ENCODE data around the gene PAK6. TPM values are rescaled to one million over a fixed set of nuclear protein-coding genes. Genes with fewer than 3 reads are reported as not detected.

PAK6 gene
- total RNA-seq, 1 experiment from 2014 or later, result 0.84 TPM

DNA sequence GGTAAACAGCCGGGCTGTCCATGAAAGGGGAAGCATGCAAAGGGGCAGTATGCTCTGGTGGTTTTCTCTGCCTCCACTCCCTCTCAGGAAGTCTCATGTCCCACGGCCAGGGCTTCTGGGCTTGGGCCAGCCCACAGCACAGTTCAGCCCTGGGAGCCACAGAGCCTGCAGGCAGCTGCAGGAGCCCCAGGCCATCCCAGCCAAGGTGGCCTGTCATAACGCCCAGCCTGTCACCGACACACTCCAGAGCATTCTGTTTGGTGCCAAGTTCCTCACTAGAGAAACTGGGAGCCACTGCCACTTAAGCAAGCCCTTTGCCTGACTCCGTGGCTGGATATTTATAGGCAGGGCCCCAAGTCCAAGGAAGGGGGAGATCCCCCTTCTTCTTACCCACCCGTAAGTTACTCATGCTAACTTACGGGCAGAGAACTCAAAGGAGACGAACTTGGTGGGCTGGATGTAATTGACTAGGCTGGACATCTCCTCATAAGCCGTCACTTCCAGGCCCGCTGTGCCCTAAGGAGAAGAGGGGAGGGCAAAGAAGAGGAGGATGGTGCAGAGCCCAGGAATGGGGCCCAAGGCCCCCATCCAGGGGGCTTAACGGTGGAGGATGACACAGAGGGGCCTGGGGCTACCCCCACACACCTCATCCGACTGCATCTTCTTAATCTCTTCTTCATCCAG lies 57.2 kb downstream of the PAK6 start:
- BruUV-seq (replicated peaks), result no TSS peak
- POLR2A ChIA-PET (ENCODE audit: low non-redundant PET), result no interaction called here
- no peak overlapping the region for H3K27ac ChIP-seq (ENCODE audit: low read depth, low read length, poor library complexity, severe bottlenecking)
- no peak for DNase-seq (ENCODE audit: low spot score)
- H3K9me3 ChIP-seq (ENCODE audit: low read depth, low read length, poor library complexity, severe bottlenecking), result no peaks in the 10 kb centered on the region
- CTCF ChIA-PET, result no interaction called here
- H3K36me3 ChIP-seq (ENCODE audit: insufficient read depth, low read length, poor library complexity, severe bottlenecking), result no peaks in the 10 kb centered on the region
- no peaks in the 10 kb centered on the region for H3K27me3 ChIP-seq (replicated peaks; ENCODE audit: insufficient read depth, low read depth, low read length, poor library complexity)
- H3K4me3 ChIP-seq (ENCODE audit: low read depth, low read length, poor library complexity, severe bottlenecking), result no peak overlapping the region
- intact Hi-C loops (cut with micrococcal nuclease; ENCODE audit: unreplicated experiment), result no loop called here
- H3K4me1 ChIP-seq (ENCODE audit: insufficient read depth, low read length, poor library complexity, severe bottlenecking), result peaks cover 8% of the 10 kb centered on the region
- no peak for TF ChIP-seq EZH2 (IDR thresholded peaks at IDR 0.05; ENCODE audit: borderline replicate concordance, low read depth, low read length, poor library complexity, severe bottlenecking)
- TF ChIP-seq, protein P1, sequence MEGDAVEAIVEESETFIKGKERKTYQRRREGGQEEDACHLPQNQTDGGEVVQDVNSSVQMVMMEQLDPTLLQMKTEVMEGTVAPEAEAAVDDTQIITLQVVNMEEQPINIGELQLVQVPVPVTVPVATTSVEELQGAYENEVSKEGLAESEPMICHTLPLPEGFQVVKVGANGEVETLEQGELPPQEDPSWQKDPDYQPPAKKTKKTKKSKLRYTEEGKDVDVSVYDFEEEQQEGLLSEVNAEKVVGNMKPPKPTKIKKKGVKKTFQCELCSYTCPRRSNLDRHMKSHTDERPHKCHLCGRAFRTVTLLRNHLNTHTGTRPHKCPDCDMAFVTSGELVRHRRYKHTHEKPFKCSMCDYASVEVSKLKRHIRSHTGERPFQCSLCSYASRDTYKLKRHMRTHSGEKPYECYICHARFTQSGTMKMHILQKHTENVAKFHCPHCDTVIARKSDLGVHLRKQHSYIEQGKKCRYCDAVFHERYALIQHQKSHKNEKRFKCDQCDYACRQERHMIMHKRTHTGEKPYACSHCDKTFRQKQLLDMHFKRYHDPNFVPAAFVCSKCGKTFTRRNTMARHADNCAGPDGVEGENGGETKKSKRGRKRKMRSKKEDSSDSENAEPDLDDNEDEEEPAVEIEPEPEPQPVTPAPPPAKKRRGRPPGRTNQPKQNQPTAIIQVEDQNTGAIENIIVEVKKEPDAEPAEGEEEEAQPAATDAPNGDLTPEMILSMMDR (conservative IDR thresholded peaks at IDR 0.05; ENCODE audit: low read depth, low read length), result no peak

DNA sequence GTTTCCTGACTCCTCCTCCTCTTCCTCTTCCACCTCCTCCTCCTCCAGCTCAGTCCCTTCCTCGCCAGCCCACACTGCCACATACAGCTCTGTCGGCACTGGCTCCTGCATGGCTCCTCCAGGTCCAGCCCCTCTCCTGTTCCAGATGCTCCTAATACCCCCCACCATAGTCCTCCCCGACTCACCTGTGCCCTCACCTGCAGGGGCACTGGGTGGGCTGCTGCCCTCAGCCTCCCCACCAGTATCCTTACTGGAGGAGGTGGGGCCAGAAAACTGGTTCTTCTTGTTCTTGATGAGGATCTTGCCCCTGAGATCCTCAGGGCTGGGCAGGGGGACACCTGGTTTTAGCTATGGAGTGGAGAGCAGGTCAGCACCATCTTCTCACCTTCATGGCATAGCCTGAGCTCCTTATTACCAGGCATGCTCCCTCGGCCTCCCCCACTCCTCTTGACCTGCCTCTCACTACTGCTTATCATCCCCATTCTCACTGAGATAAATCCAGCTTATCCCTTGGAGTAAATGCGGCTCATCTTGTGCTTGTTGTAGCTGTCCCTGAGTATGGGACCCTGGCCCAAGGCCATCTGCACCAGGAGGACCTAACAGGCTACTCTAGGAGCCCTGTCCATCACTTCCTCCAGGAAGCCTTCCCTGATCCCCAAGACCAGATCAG lies 57.8 kb downstream of the PAK6 start:
- TF ChIP-seq EZH2 (IDR thresholded peaks at IDR 0.05; ENCODE audit: borderline replicate concordance, low read depth, low read length, poor library complexity, severe bottlenecking), result no peak
- TF ChIP-seq, protein P1 (conservative IDR thresholded peaks at IDR 0.05; ENCODE audit: low read depth, low read length), result no peak
- H3K36me3 ChIP-seq (ENCODE audit: insufficient read depth, low read length, poor library complexity, severe bottlenecking), result no peaks in the 10 kb centered on the region
- no peak for DNase-seq (ENCODE audit: low spot score)
- CTCF ChIA-PET, result no interaction called here
- no TSS peak for BruUV-seq (replicated peaks)
- H3K27me3 ChIP-seq (replicated peaks; ENCODE audit: insufficient read depth, low read depth, low read length, poor library complexity), result no peaks in the 10 kb centered on the region
- no peaks in the 10 kb centered on the region for H3K9me3 ChIP-seq (ENCODE audit: low read depth, low read length, poor library complexity, severe bottlenecking)
- H3K4me3 ChIP-seq (ENCODE audit: low read depth, low read length, poor library complexity, severe bottlenecking), result no peak overlapping the region
- no peak overlapping the region for H3K27ac ChIP-seq (ENCODE audit: low read depth, low read length, poor library complexity, severe bottlenecking)
- POLR2A ChIA-PET (ENCODE audit: low non-redundant PET), result no interaction called here
- intact Hi-C loops (cut with micrococcal nuclease; ENCODE audit: unreplicated experiment), result no loop called here
- H3K4me1 ChIP-seq (ENCODE audit: insufficient read depth, low read length, poor library complexity, severe bottlenecking), result peaks cover 1% of the 10 kb centered on the region

DNA sequence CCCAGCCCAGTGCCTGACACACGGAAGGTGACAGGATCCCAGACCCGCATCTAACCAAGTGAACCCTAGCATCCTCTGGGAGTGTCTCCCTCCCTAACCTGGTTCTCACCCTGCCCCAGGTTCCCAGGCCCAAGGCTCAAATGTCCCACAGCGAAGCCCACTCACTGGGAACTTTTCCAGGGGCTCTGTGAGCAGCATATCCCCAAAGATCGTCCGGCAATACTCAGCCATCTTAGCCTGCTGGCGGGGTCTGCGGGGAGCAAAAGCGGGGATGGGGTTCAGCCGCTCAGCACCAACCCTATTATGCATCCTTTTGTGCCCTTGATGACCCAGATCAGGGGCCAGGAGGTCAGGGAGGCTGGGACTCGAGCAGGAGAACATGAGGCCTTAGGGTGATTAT lies 58.5 kb downstream of the PAK6 start:
- no peak for DNase-seq (ENCODE audit: low spot score)
- no TSS peak for BruUV-seq (replicated peaks)
- POLR2A ChIA-PET (ENCODE audit: low non-redundant PET), result no interaction called here
- CTCF ChIA-PET, result no interaction called here
- TF ChIP-seq, protein P1 (conservative IDR thresholded peaks at IDR 0.05; ENCODE audit: low read depth, low read length), result no peak
- TF ChIP-seq EZH2 (IDR thresholded peaks at IDR 0.05; ENCODE audit: borderline replicate concordance, low read depth, low read length, poor library complexity, severe bottlenecking), result no peak
- no peaks in the 10 kb centered on the region for H3K36me3 ChIP-seq (ENCODE audit: insufficient read depth, low read length, poor library complexity, severe bottlenecking)
- intact Hi-C loops (cut with micrococcal nuclease; ENCODE audit: unreplicated experiment), result no loop called here
- H3K27ac ChIP-seq (ENCODE audit: low read depth, low read length, poor library complexity, severe bottlenecking), result no peak overlapping the region
- no peak overlapping the region for H3K4me3 ChIP-seq (ENCODE audit: low read depth, low read length, poor library complexity, severe bottlenecking)
- H3K9me3 ChIP-seq (ENCODE audit: low read depth, low read length, poor library complexity, severe bottlenecking), result no peaks in the 10 kb centered on the region
- no peaks in the 10 kb centered on the region for H3K4me1 ChIP-seq (ENCODE audit: insufficient read depth, low read length, poor library complexity, severe bottlenecking)
- H3K27me3 ChIP-seq (replicated peaks; ENCODE audit: insufficient read depth, low read depth, low read length, poor library complexity), result no peaks in the 10 kb centered on the region
